Activated T-cell treated with anti-CD3 and anti-CD28 coated beads for 48 hours (primary cell): Measurements from ENCODE around the gene SPRTN.

ENCODE experiments used
- DNase-seq: peaks from one replicate; pipeline ENCODE4 v3.0.0-alpha.2; 2020; ENCODE audit warnings: low read depth

The SPRTN gene

GRCh38 chr1:231338270-231339128 lies at the start of gene SPRTN:
Gene SPRTN (plus strand): TSS chr1:231338293. CDS start chr1:231338384, 91 bp downstream.
- DNase-seq: no peak

DNA sequence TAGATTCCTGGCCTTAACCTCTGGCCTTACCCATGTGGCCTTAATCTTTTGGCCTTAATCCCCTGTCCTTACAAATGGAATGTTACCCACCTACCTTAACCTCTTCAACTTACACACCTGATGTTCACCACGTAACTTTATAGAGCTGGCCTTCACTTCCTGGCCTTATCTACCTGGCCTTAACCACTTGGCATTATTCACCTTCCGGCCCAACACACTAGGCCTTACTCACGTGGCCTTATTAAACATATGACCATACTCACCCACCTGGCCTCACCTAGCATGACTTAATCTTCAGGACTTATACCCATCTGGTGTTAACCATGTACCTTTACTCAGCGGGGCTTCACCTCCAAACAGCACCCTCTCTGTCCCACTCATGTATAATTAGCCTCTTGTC lies 42.2 kb upstream of the SPRTN start:
- DNase-seq: no peak

DNA sequence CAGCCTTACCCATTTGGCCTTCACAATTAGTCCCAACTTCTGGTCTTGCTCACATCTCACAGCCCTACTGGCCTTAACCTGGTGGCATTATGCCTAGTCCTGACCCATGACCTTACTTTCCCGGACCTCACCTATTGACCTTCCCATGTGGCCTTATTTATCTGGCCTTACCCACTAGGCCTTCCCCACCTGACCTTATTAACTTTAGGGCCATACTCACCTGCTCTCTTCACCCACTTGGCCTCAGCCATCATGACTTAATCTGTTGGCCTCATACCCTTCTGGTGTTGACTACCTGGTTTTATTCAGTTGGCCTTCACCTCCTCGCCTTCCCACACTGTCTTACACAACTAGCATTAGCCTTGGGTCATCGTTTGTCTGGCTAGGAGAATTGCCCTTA lies 36.1 kb upstream of the SPRTN start:
- DNase-seq: no peak

GRCh38 chr1:231310391-231310934 lies 27.6 kb upstream of the SPRTN start:
- DNase-seq: no peak

DNA sequence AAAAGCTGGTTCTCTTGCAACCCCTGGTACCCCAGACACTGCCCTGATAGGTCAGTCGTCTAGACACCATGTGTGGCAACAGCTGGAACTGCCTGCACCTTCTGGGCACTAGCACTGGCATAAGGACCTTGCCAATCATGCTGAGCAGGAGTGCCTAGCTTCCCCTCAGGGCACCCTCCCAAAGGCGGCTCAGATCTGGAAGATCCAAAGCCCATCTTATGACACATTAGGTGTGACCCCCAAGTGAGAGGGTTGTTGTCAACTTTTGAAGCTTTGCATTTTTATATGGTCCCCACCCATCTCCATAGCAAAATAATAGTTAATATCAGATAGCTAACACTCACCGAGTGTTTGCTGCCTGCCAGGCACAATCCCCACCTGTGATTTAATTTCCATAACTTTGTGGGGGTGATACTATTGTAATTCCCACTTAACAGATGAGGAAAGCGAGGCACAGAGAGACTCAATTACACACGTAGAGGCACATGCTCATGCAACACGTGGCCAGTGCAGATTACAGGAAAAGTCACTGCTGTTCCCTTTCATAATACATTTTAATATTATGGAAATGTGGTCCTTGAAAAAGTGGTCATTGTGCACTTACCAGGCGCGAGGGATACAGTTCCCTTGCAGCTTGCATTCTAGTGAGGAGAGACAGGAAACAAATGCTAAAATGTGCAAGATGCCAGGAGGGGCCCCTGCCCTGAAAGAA lies 26.2 kb upstream of the SPRTN start:
- no peak for DNase-seq

GRCh38 chr1:231312432-231312788 lies 25.7 kb upstream of the SPRTN start:
- DNase-seq: no peak

- DNase-seq: no peak
Measured at GRCh38 chr1:231313661-231314060, 24.4 kb upstream of the SPRTN start.

GRCh38 chr1:231315887-231316286 lies 22.2 kb upstream of the SPRTN start:
- peak; percentile 32 for DNase-seq

DNA sequence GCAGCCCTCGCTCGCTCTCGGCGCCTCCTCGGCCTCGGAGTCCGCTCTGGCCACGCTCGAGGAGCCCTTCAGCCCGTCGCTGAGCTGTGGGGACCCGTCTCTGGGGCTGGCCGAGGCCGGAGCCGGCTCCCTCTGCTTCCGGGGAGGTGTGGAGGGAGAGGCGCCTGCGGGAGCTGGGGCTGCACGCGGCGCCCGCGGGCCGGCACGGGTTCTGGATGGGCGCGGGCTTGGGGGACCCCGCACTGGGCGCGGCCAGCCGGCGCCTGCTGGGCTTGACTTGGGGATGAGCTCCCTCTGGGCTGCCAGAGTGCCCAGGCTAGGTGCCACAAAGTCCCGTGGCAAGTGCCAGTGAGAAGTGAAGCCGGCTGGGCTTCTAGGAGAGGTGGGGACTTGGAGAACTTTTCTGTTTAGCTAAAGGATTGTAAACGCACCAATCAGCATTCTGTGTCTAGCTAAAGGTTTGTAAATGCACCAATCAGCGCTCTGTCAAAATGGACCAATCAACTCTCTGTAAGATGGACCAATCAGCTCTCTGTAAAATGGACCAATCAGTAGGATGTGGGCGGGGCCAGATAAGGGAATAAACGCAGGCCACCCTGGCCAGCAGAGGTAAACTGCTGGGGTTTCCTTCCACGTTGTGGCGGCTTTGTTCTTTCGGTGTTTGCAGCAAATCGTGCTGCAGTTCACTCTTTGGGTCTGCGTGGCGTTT lies 20.6 kb upstream of the SPRTN start:
- no peak for DNase-seq

- no peak for DNase-seq
Measured at GRCh38 chr1:231318015-231318355, 20.1 kb upstream of the SPRTN start.

GRCh38 chr1:231318568-231318967 lies 19.5 kb upstream of the SPRTN start:
- DNase-seq: no peak

DNA sequence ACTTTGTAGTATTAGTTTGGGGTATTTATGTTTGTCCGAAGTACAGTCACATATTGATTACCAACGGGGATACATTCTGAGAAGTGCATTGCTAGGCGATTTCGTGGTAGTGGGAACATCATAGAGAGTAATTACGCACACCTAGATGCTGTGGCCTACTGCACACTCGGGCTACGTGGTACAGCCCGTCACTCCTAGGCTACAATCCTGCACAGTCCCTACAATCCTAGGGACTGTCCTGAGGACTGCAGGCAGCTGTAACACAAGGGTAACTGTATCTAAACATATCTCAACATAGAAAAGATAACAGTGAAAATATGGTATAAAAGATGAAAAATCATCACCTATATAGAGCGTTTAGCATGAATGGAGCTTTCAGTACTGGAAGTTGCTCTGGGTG lies 19.0 kb upstream of the SPRTN start:
- no peak for DNase-seq

GRCh38 chr1:231322880-231323530 lies 15.1 kb upstream of the SPRTN start:
- DNase-seq: no peak

- DNase-seq: no peak
Measured at GRCh38 chr1:231324660-231325059, 13.4 kb upstream of the SPRTN start.

- no peak for DNase-seq
Measured at GRCh38 chr1:231326248-231326647, 11.8 kb upstream of the SPRTN start.

DNA sequence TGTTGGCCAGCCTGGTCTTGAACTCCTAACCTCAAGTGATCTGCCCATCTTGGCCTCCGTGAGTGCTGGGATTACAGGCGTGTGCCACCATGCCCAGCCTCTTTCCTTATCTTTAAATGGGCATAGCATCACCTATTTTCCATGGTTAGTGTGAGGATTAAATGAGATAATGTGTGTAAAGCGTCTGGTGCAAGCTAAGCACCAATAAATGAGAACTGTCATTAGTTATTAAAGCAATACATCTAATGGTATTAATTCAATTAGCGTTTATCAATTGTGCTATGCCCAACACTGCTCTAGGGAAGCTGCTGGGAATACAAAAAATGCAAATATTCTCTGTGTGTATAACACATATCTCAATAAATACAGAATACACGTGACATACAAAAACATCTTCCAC lies 10.5 kb upstream of the SPRTN start:
- no peak for DNase-seq

DNA sequence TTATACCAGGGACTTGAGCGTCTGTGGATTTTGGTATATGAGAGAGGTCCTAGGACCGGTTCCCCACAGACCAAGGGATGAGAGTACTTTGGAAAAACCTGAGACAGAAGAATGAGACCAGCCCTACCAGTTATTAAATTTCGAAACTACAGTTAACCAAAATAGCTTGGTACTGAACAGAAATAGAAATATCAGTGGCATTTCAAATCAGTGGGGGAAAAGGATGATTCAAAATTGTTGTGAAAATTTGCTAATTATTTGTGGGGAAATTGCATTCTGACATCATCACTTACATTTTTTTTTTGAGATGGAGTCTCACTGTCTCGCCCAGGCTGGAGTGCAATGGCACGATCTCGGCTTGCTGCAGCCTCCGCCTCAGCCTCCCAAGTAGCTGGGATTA lies 8.6 kb upstream of the SPRTN start:
- no peak for DNase-seq

GRCh38 chr1:231332761-231333160 lies 5.3 kb upstream of the SPRTN start:
- no peak for DNase-seq

DNA sequence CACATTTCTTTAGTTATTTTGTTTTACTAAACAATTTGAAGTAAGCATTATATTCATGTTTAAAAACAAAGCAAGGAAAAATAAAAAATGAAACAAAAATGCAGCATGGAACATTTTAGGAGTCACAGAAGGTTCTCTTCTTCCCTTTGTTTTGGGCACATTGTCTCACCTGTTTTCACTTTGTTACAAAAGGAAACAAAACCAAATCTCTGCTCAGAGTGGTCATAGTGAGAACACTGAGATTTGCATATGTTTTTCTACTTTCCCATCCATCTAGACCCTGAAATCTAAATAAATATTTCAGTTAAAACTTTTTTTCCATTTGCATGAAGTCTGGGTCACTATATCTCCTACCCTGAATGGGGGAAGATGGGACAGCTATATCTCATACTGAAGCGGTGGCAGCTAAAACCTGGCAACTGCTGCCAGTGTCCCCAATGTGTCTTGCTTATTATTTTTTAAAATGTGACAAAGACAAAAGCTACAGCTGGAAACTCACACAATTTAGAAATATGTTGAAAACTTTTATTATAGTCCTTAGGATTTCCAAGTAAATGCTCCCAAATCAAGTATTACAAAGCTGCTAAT lies 3.9 kb upstream of the SPRTN start:
- DNase-seq: no peak

GRCh38 chr1:231334952-231335351 lies 3.1 kb upstream of the SPRTN start:
- no peak for DNase-seq

DNA sequence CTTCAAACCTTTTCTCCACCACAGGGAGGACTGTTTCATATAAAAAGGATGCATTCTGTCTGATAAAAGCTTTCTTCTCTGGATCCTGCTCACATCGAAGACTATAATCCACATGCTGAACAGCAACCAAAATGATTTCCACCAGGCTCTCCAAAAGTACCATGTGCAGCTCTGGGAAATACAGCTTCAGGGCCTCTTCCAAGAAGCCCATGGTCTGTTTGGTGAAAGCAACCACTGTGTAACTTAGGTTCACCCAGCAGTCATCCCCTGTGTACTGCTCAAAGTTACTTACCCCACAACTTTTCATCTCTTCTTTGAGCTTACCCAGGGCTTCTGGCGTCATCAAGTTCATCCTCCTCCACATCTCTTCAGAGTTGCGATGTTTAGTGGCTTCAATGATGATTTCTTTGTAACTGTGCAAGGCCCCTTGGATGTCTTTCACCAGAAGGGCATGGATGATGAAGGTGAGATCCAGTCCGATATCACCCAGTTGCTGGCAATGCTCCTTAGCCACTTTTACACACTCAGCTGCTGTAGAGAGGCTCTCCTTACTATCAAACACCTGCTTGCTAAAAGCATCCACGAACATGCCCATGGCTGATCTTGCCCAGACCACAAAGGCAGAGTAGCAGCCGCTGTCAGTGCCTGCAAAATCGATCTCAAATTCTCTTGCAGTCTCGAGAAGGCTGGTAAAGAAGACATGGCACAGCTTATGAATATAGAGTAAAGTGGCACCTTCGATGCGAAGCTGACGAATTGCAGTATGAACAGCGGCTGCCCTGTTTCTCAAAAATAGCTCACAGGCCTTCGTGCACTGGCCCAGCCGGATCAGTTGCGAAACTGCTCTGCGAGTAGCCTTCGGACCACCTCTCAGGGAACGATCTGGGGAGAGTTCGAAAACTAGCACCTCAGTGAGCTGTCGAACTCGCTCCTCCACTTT lies 2.2 kb upstream of the SPRTN start:
- no peak for DNase-seq
